Stimulated activated CD4-positive, alpha-beta T cell treated with anti-CD3 and anti-CD28 coated beads, TNF-alpha, amount 100 ng/mL, for 24 hours (primary cell): Measurements from ENCODE around the gene CRTAP.
A peak's percentile ranks its signal among the peaks of the same experiment; 100 is the strongest.
"Not testable (repeated sequence)": the region's sequence is repeated elsewhere in the genome, so short reads cannot be mapped to it uniquely, and the experiment has no call there.

ENCODE experiments used
- DNase-seq, 3 experiments: peaks; one replicate each; pipeline ENCODE4 v3.0.0-alpha.2; 2020; ENCODE audit warnings: low read depth in 3 of 3

The CRTAP gene

GRCh38 chr3:33113772-33114621 lies at the start of gene CRTAP:
TSS of gene CRTAP (plus strand) at chr3:33114014. CDS start at chr3:33114078, 64 bp downstream.
- DNase-seq: peak; percentile 57 to 89 (median 73)

DNA sequence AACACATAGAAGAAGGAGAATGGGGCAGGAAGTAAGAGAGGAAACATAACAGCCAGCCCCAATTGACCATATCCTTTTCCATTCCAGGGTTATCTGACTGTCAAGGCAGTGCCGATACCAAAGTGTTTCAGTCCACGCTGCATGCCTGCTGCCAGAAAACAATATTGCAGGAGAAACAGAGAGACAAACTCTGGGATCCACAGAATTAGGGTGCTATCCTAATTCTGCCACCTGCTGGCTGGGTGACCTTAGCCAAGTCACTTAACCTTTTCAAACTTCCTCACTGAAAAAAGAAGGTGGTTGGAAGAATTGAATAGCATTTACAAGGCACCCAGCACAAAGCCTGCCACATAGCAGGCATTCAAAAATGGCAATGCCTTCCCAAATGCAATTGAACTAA lies 48.9 kb upstream of the CRTAP start:
- DNase-seq: peak in 1 of 3 experiments; percentile 29

DNA sequence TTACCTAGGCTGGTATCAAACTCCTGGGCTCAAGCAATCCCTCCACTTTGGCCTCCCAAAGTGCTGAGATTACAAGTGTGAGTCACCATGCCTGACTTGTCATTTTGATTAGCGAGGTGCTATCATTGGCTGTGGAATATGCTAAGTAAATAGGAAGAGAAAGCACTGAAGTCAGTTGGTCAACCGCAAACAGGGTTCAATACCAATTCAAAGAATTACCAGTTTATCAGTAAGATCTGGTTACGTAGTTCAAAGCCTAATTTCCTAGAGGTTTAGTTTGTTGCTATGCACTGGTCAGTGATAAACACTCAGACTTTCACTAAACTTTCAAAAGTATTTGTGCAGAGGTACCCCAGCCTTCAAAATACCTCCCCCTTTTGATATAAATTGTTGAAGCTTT lies 46.3 kb upstream of the CRTAP start:
- DNase-seq: no peak

DNA sequence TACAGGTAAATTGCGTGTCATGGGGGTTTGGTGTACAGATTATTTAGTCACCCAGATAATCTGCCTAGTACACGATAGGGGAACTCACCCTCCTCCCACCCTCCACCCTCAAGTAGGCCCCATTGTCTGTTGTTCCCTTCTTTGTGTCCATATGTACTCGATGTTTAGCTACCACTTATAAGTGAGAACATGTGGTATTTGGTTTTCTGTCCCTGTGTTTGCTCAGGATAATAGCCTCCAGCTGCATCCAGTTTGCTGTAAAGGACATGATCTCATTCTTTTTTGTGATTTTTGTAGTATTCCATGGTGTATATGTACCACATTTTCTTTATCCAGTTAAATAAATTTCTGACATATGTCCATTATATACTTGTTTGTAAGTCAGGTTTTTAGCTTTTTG lies 44.0 kb upstream of the CRTAP start:
- DNase-seq: not testable (repeated sequence)

- no peak for DNase-seq
Observed at GRCh38 chr3:33071181-33071580, 42.6 kb upstream of the CRTAP start.

DNA sequence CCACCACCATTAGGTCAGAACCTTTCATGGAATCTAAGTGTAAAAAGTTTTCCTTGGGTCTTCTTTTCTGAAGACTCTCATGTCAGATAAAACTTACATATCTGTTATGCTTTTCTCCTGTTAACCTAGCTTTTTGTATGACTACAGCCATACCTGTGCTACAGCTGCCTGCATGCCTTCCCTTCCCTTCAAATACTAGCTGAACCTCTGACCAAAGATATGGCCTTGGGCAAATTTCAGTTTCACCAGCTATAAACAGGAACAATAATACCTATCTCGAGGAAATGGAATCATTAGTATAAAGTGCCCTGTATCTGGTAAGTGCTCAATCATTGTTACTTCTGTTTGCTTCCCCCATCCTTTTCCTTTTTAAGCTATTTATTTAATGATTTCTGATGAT lies 41.9 kb upstream of the CRTAP start:
- no peak for DNase-seq

- DNase-seq: peak; percentile 54 to 69 (median 68)
Observed at GRCh38 chr3:33074217-33075067, 39.4 kb upstream of the CRTAP start.

- DNase-seq: no peak
Observed at GRCh38 chr3:33075995-33076394, 37.8 kb upstream of the CRTAP start.

DNA sequence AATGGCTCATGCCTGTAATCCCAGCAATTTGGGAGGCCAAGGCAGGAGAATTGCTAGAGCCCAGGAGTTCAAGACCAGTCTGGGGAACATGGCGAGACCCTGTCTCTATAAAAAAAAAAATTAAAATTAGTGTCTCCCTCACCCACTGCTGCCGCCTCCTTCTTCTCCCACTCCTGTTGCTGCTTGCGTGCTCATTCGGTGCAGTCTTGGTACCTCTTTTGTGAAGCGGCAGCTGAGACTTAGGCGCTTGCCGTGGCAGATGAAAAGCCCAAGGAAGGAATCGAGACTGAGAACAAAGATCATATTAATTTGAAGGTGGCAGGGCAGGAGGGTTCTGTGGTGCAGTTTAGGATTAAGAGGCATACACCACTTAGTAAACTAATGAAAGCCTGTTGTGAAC lies 36.9 kb upstream of the CRTAP start:
- DNase-seq: no peak

- no peak for DNase-seq
Observed at GRCh38 chr3:33077976-33078375, 35.8 kb upstream of the CRTAP start.

DNA sequence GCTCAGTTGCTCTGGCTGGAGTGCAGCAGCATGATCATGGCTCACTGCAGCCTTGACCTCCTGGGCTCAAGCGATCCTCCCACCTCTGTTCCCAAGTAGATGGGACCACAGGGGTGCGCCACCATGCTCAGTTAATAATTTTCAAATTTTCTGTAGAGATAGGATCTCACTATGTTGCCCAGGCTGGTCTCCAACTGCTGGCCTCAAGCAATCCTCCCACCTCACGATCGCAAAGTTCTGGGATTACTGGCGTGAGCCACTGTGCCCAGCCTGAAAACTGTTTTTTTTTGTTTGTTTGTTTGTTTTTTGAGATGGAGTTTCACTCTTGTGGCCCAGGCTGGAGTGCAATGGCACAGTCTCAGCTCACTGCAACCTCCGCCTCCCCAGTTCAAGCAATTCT lies 34.0 kb upstream of the CRTAP start:
- DNase-seq: not testable (repeated sequence)

DNA sequence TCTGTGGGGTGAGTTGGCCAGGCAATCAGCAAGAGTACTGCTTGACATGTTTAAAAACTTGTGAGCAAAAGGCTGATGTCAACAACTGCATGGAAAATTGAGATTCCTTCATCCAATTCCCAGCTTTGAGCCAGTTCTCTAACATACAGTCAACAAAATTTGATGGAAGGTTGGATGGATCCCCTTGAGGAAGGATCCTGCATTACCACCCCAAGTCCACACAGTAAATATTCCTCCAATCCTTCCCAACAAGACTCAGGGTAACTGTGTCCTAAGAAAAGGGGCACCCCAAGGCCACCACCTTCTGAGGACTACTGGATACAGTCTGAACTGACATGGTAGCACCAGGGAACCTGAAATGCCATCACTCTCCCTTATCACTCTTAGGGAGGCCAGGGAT lies 32.0 kb upstream of the CRTAP start:
- no peak for DNase-seq

- DNase-seq: no peak
Observed at GRCh38 chr3:33083958-33084357, 29.9 kb upstream of the CRTAP start.

DNA sequence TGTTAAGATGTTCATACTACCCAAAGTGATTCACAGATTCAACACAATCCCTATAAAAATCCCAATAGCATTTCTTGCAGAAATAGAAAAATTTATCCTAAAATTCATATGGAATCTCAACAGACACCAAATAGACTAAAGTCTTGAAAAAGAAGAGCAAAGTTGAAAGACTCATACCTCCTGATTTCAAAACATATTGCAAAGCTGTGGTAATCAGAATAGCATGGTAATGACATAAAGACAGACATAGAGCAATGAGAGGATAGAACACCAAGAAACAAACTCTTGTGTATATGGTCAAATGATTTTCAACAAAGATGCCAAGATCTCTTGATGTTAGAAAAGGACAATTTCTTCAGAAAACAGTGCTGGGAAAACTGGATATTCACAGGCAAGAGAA lies 25.1 kb upstream of the CRTAP start:
- no peak for DNase-seq

GRCh38 chr3:33089515-33089914 lies 24.3 kb upstream of the CRTAP start:
- no peak for DNase-seq

DNA sequence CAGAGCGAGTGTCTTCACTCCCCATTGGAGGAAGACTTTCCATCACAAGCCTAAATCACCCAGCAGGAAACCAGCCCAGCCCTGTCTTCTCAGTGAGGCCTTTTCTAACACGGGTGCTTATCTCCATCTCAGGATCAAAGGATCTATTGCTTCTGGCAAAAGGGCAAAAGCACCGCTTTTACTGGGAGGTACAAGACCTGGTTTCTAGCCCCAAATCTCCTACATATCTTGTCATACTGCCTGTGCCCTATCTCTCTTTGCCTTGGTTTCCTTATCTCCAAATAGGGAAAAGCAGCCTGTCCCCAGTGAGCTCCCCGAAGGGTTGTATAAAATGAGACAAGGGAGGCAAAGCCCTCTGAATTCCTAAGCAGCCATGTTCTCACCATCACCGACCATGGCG lies 22.1 kb upstream of the CRTAP start:
- DNase-seq: no peak

DNA sequence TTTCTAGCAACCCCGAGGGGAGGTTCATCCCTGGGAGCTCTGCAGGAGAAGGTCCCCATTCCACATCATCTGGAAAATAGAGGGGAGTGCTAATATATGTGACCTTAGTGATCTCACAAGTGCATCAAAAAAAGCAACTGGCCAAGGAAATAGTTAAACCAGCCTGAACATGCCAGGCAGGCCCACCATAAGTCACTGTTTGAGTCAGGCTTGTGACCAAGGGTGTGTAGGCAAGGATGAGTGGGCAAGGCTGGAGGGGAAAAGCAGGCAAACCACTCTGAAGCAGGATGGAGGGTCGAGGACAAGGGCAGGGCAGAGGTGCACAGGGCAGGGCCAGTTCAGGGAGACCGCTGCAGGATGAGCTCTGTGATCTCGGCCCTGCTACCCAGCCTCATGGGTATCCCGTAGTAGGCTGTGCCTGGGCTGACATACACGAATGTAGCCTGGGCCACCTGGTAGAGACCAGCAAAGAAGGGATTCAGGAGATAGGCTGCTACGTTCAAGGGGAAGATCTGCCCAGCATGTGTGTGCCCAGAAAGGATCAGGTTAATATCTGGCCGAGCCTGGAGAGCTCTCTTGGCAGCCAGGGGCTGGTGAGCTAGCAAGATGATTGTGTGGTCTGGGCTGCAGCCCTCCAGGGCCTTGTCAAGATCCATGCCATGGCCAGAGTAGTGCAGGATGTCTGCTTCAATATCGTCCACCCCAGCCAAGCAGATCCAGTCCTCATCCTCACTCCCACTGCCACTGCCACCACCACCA lies 21.1 kb upstream of the CRTAP start:
- DNase-seq: no peak

- no peak for DNase-seq
Observed at GRCh38 chr3:33093847-33094246, 20.0 kb upstream of the CRTAP start.

- no peak for DNase-seq
Observed at GRCh38 chr3:33095436-33095835, 18.4 kb upstream of the CRTAP start.

- peak in 2 of 3 experiments; percentile 22 to 47 for DNase-seq
Observed at GRCh38 chr3:33096093-33096868, 17.5 kb upstream of the CRTAP start.

- DNase-seq: no peak
Observed at GRCh38 chr3:33099109-33099645, 14.6 kb upstream of the CRTAP start.
